HG03378 (cell line): ENCODE data around the gene PHACTR1.

Source experiments
- ATAC-seq: cut with Tn5 transposase; IDR thresholded peaks from one replicate; pipeline ENCODE4 v1.9.1; 2021; ENCODE audit warnings: mild to moderate bottlenecking, moderate library complexity; ENCODE audit not compliant: unreplicated experiment

Gene PHACTR1

DNA sequence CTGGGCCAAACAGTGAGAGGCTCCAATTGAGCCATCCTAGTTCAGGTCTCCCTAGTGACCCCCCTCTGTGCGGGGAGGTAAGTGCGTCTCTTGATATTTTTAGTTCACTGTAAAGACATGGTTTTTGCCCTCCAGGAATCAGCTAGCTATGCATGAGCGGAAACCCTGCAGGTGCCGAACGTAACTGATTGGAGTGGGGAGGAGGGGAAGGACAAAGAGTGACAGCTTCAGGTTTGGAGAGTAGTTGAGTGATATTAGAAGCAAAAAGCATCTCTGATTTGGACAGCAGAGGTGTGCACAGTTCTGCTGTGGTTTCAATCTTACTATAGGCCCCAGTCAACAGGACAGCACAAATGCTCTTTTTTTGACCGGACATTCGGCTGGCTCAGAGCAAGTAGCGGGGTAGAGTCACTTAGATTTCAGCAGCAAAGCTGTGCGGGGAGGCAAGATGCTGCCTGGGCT, 580.0 kb downstream of the PHACTR1 start:
- ATAC-seq, result no peak

DNA sequence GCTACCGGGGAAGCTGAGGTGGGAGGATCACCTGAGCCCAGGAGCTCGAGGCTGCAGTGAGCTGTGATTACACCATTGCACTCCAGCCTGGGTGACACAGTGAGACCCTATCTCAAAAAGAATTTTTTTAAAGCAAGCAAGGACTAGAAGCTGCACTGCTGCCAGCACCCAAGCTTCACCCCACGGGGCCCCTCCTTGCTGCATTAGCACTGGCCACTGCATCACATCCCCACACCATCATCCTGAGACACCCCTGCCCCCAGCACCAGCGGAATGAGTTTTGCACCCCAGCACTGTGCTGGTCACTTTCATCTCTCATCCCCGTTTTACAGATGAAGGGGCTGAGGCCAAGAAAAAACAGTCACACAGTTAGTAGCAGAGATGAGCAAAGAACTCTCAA, 580.8 kb downstream of the PHACTR1 start:
- no peak for ATAC-seq

DNA sequence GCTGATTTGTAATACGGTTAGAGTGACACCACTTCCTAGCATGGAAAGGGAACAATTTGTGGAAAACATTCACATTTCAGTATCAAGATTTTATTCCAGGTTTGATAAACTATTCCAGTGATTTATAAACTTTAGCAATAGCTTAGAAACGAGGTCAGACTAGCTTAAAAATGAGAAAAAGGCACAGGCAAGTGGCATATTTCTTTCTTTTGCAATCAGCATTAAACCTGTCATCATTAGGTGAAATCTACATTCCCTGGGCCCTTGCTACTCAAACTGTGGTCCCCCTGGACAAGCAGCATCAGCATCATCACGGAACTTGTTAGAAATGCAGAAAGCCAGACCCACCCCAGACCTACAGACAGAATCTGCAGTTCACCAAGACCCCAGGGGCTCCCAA, 581.9 kb downstream of the PHACTR1 start:
- no peak for ATAC-seq

DNA sequence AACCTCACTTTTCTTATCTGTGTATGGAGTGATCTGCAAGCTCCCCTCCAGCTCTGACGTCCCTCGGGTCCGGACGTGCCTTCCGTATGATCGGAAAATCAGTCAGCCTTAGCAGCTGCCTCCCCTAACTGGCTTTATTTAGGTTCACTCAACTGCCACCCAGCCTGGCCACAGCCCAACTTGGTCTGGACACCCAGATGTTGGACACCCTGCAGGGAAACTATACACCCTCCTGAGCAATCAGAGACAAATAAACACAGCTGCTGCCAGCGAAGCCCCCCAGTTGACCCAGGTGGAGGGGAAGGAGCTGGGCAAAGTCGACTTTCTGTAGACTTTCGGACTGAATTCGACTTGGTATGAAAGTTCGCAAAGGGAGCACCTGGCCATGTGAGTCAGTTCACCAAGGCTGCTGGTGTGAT, 582.8 kb downstream of the PHACTR1 start:
- ATAC-seq, result no peak

DNA sequence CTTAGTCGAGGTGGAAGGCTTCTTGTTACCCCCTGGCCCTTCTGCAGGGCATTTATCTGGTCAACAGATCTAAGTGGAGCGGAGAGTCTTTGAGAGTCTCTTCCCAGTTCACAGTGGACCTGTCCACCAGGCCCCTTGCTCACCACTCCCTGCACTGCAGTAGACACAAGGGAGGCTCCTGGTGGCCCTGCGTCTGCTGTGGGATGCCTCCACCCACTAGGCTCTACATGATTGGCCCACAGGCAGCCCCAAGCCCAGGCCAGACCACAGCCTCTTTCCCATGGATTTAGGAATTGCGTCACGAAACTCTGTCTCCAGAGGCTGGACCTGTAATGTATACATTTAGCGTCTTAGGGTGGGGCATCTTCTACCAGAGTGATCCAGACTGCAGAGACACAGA, 583.4 kb downstream of the PHACTR1 start:
- ATAC-seq, result no peak

DNA sequence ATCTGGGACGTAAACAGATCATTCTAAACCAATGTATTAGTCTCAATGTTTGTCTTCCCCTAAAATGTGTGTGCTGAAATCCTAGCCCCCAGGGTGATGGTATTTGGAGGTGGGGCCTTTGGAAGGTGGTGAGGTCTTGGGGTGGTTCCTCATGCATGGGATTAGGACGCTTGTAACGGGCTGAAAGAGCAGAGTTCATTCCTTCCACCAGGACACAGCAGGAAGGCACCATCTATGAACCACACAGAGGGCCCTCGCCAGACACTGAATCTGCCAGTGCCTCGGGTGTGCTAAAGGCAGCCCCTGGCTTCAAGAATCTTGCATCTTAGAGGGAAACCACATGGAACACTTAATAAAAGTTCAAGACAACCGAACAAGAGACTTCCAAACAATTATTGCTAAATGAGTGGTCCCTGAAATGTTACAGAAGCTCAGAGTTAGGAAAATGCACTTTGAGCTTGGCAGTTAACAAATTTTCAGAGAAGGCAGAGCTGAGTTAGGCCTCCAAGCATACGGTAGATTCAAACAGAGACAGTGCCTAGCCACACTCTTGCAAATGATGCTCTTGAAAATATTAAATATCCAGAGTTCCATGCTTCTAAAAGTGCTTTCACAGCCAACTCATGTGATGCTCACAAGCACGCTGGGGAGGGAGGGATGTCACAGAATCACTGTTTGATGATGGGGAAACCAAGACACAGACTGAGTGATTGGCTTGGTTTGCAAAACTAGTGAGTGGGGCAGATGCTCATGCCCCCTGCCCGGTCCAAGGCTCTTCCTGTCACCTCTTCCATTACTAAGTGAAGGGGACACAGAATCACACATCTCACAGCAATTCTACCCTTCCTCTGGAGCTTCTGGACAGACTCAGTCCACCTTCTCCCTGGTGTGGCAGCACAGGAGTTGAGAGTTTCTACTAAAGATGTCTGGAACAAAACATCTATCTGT, 584.4 kb downstream of the PHACTR1 start:
- no peak for ATAC-seq

DNA sequence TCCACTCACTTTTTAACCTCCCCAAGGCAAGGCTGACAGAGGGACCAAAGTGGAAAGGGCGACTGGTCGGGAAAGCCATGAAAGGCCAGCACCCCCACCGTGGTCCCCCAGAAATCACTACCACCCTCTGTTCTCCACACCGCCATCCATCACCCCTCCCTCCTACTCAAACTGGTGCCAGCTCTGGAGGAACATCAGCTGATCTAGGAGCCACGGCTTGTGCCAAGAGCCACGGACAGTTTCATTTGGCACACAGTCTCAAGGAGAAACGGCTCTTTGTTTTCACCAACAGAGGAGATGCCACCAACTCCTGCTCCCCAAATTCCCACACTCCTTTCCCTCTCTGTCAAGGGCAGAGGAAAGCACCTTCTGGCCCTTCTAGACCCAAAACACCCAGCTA, 585.7 kb downstream of the PHACTR1 start:
- ATAC-seq, result no peak

DNA sequence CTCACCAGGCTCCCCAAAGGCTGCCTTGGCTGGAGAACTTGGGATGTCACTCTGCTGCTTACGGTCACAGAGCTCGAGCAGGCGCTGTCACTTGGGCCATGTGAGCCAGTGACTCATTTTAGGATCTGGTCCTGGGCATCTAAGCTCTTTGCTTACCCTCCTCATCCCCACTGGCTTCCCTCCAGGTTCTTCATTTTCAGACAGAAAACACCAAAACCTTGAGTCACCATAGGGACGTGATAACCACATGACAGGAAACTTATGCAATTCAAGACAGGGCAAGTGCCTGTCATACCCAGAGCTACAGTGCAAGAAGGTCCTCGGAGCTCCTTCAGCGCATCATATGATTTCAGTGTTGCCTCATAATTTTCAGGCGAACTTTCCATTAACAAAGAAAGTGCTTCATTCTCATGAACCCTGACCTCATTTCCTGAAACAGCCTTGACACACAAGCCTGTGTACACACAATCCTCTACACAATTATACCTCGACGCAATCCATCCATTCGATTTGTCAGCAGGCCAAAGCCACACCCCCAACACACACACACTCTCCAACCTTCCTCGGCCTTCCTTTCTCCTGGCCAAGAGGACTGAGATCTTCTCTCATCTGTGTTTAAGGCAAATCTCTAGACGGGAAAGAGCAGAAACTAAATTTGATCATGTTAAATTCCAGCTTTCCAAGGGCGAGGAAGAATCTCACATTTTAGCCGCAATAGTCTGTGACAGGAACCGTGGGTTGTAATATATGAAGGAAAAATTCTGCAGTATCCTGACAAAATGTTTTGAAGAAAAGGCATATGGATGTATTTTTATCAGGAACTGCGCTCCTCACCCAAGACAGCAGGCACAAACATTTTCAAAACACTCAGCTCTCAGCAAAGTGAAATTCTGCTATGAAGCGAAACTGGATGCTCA, 586.4 kb downstream of the PHACTR1 start:
- ATAC-seq, result peak; percentile 74

DNA sequence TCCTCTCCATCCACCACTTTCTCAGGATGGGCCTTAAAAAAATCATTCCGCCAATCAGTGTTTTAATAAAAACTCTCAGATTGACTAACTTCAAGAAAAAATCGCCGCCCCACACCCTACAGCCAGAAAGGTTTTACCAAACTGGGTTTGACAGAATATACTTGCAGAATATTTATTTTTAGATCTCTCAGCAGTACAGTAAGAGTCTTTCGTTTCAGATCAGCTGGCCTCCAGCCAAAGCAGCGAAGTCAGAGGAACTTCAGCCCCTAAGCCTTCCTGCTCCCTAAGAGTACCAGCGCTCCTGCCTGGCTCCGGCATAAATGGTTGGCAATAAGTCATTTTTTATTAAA, 587.1 kb downstream of the PHACTR1 start:
- ATAC-seq, result peak; percentile 49

DNA sequence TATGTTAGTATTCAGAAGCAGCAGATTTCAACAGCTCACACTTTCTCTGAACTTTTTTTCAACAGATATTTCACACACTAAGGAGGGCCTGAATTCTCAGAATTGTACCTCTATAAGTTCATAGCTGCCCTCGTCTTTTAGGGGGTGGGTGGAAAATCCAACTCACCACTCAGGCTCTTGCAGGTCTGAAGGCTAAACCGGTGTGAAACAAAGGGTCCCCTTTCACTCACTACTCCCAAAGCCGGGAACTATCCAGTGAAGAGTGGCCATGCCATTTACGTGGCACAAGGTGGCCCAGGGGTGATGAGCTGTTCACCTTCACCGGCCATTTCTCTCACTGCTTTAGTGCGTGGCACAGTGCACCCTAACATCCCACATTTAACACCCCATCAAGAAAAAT, 587.5 kb downstream of the PHACTR1 start:
- no peak for ATAC-seq

DNA sequence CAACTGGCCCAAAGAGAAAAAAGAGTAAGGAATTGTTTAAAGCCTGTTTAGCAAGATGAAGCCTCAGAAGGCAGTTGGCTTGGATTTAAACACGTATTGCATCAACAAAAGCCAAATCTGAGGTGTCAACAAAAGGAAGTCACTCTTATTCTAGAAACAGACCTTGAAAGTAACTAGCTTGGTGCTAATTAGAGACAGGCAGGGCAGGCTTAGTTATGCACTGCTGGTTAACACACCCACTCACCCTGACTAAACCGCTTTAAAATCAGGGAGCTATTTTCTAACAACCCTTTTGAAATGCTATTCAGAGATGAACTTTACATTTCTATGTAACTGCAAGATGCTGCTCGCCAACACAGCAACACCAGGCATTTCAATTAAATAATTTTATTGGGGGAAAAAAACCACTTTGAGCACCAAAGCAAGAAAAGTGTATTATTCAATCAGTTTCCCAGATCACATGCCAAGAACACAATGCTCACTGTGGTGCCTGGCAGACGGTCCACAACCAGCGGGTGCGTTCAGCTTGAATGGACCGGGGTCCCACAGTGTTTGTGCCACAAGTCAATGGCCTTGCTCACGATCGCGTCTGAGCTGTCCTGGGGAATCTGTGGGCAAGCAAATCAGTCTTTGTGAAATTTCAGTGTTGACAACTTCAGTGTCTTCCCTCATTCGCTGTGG, 588.2 kb downstream of the PHACTR1 start:
- peak; percentile 38 for ATAC-seq

DNA sequence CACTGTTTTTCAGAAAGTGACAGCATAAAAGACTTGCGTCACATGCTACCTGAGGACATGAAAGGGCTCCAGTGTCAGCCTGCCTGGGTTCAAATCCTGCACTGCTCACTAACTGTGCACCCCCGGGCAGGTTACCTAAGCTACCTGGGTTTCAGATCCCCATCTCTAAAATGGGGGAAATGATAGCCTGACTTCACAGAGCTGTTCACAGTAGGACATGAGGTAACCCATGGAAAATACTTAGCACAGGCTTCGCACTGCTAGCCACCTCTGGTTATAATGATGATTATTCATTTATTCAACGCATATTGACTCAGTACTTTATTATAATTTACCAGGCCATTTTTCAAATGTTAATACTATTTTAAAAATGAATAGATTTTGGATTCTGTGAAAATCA, 588.7 kb downstream of the PHACTR1 start:
- no peak for ATAC-seq

DNA sequence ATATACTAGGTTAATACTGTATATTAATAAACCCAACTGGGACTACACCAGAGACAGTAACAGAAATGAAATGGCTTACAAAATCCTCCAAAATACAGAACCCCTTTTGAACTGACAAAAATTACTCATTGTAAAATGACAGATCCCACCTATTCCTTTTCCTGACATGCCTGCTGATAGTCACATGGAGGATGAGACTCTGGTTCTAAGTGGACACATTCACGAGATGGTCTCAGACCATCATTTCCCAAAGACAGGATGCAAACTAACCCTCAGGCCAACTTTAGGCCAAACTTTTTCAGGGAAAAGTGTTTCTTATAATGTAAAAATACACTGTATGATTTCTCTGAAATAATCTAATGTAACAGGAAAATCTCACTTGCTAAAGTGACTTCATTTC, 589.2 kb downstream of the PHACTR1 start:
- no peak for ATAC-seq

DNA sequence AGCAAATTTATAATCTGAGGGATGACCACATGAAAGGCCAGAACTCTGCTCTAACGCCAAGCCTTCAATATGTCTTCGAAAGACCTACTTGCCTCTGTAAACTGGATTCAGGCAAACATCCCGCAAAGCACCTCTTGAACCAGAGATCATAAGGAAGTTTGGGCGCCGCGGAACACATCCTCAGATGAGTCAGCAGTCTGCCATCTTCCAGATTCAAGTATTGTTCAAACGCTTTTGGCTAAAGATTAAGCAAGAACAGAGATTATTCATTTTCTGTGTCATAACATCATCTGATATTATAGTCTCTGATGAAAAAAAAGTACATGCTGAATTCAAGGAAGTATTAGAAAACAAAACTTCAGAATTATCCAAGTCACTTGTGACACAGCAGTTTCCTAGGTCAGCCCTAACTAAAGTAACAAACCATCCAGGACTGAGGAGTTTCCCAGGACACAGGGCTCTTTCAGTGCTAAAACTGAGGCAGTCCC, 591.0 kb downstream of the PHACTR1 start:
- ATAC-seq, result no peak

DNA sequence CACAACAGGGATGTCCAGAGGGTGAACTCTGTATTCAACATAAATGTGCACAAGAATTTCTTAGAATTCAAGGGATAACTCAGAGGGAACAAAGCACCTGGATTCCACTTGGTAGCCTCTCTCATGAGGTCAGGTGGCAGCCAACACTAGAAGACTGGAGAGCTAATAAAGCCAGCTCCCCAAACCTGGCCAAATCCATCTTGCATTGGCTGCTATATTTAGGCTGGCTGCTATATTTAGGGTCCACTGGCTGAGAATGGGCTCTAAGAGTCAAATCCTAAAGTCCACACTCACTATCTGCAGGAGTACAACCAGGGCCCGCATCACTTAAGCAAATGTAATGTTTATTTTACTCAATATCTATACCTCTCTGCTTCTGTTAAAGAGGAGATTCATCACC, 591.8 kb downstream of the PHACTR1 start:
- ATAC-seq, result no peak

DNA sequence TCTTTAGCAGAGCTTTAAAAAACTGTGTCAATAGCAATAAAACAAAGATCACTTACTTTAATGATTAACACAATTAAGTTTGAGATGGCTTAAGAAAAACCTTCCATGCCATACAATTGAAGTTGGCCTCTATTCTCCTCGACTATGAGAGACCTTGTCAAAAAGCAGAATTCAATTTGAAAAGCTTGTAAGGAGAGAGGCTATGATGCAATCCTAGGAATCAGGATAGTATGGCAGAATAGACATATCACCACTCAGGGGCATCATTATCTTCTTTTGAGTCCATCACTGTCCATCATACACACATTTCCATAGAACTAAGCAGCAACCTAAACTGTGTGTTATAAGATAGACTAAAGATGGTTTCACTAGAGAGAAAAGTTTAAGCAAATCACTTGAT, 594.6 kb downstream of the PHACTR1 start:
- ATAC-seq, result no peak

DNA sequence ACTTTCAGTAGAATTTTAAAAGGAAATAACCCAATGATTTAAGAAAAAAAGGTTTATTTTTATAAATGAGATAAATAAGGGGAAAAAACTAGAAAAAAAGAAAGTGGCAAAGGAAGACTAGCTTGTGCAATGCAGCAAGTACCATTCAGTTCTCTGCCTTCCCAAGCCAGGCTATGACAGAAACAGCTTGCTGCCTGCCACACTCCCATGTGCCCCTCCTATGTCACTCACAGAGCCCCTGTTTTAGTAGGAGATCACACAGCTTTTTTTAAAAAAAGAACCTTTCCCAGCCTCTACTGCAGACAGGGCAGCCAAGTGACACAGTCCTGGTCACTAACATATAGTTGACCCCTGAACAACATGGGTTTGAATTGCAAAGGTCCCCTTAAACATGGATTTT, 598.2 kb downstream of the PHACTR1 start:
- ATAC-seq, result no peak

DNA sequence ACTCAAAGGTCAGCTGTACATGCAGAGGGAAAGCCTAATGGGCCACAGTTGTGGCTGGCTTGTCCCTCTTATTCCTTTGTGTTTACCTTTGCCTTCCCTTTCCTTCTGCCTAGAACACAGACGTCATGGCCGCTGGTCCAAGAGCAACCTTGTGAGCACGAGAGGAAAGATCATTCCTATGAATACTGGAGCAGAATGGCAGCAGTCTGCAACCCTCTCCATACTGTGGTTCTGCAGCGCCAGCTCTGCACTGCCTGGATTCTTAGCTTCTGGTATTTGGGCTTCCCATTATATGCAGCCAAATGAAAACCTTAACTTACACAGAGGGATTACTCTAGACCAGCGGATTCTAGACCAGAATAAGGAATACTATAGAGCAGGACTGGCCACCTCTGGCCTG, 599.3 kb downstream of the PHACTR1 start:
- no peak for ATAC-seq

DNA sequence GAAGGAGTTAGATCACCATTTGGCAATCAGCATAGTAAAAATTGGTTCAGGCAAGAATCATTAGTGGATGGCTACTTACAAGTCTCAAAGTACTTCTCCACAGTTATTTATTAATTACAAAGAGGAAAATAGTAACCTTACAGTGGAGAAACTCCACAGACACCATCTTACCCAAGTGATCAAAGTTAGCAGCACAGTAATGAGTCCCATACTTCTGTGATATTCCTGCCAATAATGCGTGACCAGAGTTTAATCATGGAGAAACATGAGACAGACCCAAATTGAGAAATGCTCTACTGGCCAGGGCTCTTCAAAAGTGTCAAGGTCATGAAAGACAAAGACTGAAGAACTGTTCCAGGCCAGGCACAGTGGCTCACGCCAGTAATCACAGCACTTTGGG, 602.3 kb downstream of the PHACTR1 start:
- ATAC-seq, result no peak

DNA sequence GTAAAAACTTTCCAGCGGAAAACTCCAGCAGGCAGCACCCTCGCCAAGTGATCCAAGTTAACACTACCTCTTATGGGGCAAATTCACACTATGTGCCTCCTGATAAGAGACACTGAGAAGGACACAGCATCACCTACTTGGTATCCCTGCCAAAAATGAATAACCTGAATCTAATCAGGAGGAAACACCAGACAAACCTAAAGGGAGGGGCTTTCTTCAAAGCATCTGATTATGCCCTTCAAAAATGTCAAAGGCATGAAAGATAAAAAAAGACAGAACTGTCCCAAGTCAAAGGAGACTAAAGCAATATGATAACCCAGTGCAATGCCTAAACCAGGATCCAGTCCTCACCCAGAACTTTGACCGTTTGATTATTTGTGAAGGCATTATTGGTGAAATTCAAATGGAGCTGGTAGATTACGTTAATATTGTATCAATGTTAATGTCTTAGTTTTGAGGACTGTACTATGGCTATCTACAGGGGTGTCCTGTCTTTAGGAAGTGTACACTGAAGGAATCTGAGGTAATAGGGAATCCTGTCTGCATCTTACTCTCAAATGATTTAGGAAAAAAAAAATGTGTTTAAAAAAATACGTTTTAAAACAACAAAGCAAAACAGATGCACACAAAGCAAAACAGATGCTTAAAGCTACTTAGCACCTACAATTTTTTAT, 603.5 kb downstream of the PHACTR1 start:
- no peak for ATAC-seq
